ENCODE data around the gene GPBP1. TPM values are rescaled to one million over a fixed set of nuclear protein-coding genes. Genes with fewer than 3 reads are reported as not detected.
"Not testable (repeated sequence)": the region's sequence is repeated elsewhere in the genome, so short reads cannot be mapped to it uniquely, and the experiment has no call there.

GPBP1 gene
- total RNA-seq: 74.8 and 91.2 TPM in 2 replicates

- peak; percentile 97 for DNase-seq (ENCODE audit: low read depth)
Measured at GRCh38 chr5:57173319-57174127, at the start of gene GPBP1. GPBP1 (plus strand) TSS chr5:57174059; CDS start chr5:57214131, 40,072 bp downstream.

- DNase-seq (ENCODE audit: low read depth): peak; percentile 5
Measured at GRCh38 chr5:57128325-57128724, 45.5 kb upstream of the GPBP1 start.

- no peak for DNase-seq (ENCODE audit: low read depth)
Measured at GRCh38 chr5:57133574-57133973, 40.3 kb upstream of the GPBP1 start.

GRCh38 chr5:57137401-57137800 lies 36.5 kb upstream of the GPBP1 start:
- no peak for DNase-seq (ENCODE audit: low read depth)

GRCh38 chr5:57152316-57152715 lies 21.5 kb upstream of the GPBP1 start:
- no peak for DNase-seq (ENCODE audit: low read depth)

GRCh38 chr5:57155033-57155432 lies 18.8 kb upstream of the GPBP1 start:
- DNase-seq (ENCODE audit: low read depth): no peak

GRCh38 chr5:57157131-57157530 lies 16.7 kb upstream of the GPBP1 start:
- no peak for DNase-seq (ENCODE audit: low read depth)

GRCh38 chr5:57157666-57158065 lies 16.2 kb upstream of the GPBP1 start:
- no peak for DNase-seq (ENCODE audit: low read depth)

- no peak for DNase-seq (ENCODE audit: low read depth)
Measured at GRCh38 chr5:57163553-57164006, 10.3 kb upstream of the GPBP1 start.

GRCh38 chr5:57164124-57164523 lies 9.7 kb upstream of the GPBP1 start:
- no peak for DNase-seq (ENCODE audit: low read depth)

- DNase-seq (ENCODE audit: low read depth): not testable (repeated sequence)
Measured at GRCh38 chr5:57165171-57165570, 8.7 kb upstream of the GPBP1 start.

- no peak for DNase-seq (ENCODE audit: low read depth)
Measured at GRCh38 chr5:57166276-57166675, 7.6 kb upstream of the GPBP1 start.

GRCh38 chr5:57167201-57167600 lies 6.7 kb upstream of the GPBP1 start:
- no peak for DNase-seq (ENCODE audit: low read depth)

- DNase-seq (ENCODE audit: low read depth): not testable (repeated sequence)
Measured at GRCh38 chr5:57170116-57170515, 3.7 kb upstream of the GPBP1 start.

GRCh38 chr5:57171816-57172465 lies 1.9 kb upstream of the GPBP1 start:
- no peak for DNase-seq (ENCODE audit: low read depth)

GRCh38 chr5:57172466-57173318 lies 1.2 kb upstream of the GPBP1 start:
- no peak for DNase-seq (ENCODE audit: low read depth)

- no peak for DNase-seq (ENCODE audit: low read depth)
Measured at GRCh38 chr5:57174128-57174889, 450 bp downstream of the GPBP1 start.

GRCh38 chr5:57174890-57175510 lies 1.1 kb downstream of the GPBP1 start:
- DNase-seq (ENCODE audit: low read depth): no peak

GRCh38 chr5:57175551-57176309 lies 1.9 kb downstream of the GPBP1 start:
- no peak for DNase-seq (ENCODE audit: low read depth)

- DNase-seq (ENCODE audit: low read depth): peak; percentile 86
Measured at GRCh38 chr5:57176350-57176857, 2.5 kb downstream of the GPBP1 start.

Data from renal cortical epithelial cell (primary cell).